Small intestine (tissue), 7 donors: Measurements from ENCODE around the gene SRSF4. TPM values are rescaled to one million over a fixed set of nuclear protein-coding genes. Genes with fewer than 3 reads are reported as not detected.

Source experiments
- DNase-seq, 2 donors: peaks; one replicate each; pipeline versions ENCODE4 v3.0.0 to v3.0.0-alpha.2; 2013
- FAIRE-seq: peaks from 2 replicates; lab custom pipeline; 2012; peaks lifted over from hg19 to GRCh38; lab: Jason Lieb, UNC
- H3K27ac ChIP-seq, 3 donors: one replicate each; pipeline ENCODE4 v1.5.1; 2013; ENCODE audit warnings: low read length in 2 of 3, mild to moderate bottlenecking in 2 of 3, control low read depth in 1 of 3, inconsistent platforms in 1 of 3, low read depth in 1 of 3, moderate library complexity in 1 of 3
- H3K27me3 ChIP-seq, 3 donors: one replicate each; pipeline ENCODE4 v1.6.1; 2013; ENCODE audit warnings: low read length in 3 of 3, inconsistent platforms in 1 of 3; ENCODE audit not compliant: control insufficient read depth in 3 of 3, insufficient read depth in 3 of 3
- H3K36me3 ChIP-seq, 3 donors: one replicate each; pipeline ENCODE4 v1.6.1; 2013; ENCODE audit warnings: low read length in 3 of 3, inconsistent platforms in 1 of 3, low read depth in 1 of 3, mild to moderate bottlenecking in 1 of 3, moderate library complexity in 1 of 3; ENCODE audit not compliant: control insufficient read depth in 3 of 3, insufficient read depth in 2 of 3
- H3K4me1 ChIP-seq, 3 donors: one replicate each; pipeline ENCODE4 v1.6.1; 2013; ENCODE audit warnings: low read length in 2 of 3, inconsistent platforms in 1 of 3, low read depth in 1 of 3, mild to moderate bottlenecking in 1 of 3, moderate library complexity in 1 of 3; ENCODE audit not compliant: control insufficient read depth in 3 of 3, insufficient read depth in 2 of 3
- H3K4me3 ChIP-seq, 3 donors: one replicate each; pipeline ENCODE4 v1.5.1; 2013; ENCODE audit warnings: low read length in 3 of 3, control low read depth in 1 of 3, inconsistent platforms in 1 of 3, low read depth in 1 of 3, mild to moderate bottlenecking in 1 of 3, moderate library complexity in 1 of 3
- H3K9me3 ChIP-seq, 2 donors: one replicate each; pipeline ENCODE4 v1.6.1; 2013; ENCODE audit warnings: low read depth in 1 of 2, low read length in 1 of 2; ENCODE audit not compliant: control insufficient read depth in 2 of 2, insufficient read depth in 1 of 2
- WGBS, 3 donors: extraction: QIAGEN DNeasy Blood & Tissue Kit; methylation state at CpG; one replicate each; pipeline ENCODE4 v1.1.7; 2013; 5-methylcytosine and 5-hydroxymethylcytosine counted together
- polyA plus RNA-seq, 4 donors: library from polyadenylated mRNA; stranded (reverse) in 3 of 4; unstranded in 1 of 4; fragments of 200-250 nt in 3 of 4; fragments of 120-200 nt in 1 of 4; gene quantifications; one replicate each; pipeline versions ENCODE4 v1.2.1 to v1.2.3, GENCODE V29; 2013
- donor health status: healthy with polysubstance abuse.
- donor health status: control.
- donor health status: control.
- donor health status: Bipolar disorder and iron deficiency.
- donor health status: healthy.

SRSF4 gene
- polyA plus RNA-seq, 4 donors = 65.1 to 149 (median 85.6) TPM

DNA sequence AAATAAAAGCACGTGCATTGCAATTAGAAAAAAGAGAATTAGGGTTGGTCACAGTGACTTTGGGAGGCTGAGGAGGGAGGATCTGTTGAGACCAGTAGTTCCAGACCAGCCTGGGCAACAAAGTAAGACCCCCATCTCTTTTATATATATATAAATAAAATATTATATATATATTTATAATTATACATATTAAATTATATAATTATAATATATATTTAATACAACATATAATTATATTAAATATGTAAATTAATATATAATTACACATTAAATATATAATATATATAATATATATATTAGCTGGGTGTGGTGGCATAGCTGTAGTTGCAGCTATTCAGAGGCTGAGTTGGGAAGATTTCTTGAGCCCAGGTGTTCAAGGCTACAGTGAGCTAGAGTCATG, 81.2 kb downstream of the SRSF4 start:
- Histone ChIP-seq H3K27me3 (no peaks in the 10 kb centered on the region), H3K4me3 (no peak overlapping the region), H3K4me1 (no peaks in the 10 kb centered on the region), H3K36me3 (peaks cover 0 to 22% (median 3%) of the 10 kb centered on the region in 3 donors), H3K27ac (no peak overlapping the region), H3K9me3 (no peaks in the 10 kb centered on the region)
- 89 to 94% (median 90%) methylated on average over 1 of the region's 1 CpG for WGBS, 3 donors
- FAIRE-seq (no peak), DNase-seq (no peak)

DNA sequence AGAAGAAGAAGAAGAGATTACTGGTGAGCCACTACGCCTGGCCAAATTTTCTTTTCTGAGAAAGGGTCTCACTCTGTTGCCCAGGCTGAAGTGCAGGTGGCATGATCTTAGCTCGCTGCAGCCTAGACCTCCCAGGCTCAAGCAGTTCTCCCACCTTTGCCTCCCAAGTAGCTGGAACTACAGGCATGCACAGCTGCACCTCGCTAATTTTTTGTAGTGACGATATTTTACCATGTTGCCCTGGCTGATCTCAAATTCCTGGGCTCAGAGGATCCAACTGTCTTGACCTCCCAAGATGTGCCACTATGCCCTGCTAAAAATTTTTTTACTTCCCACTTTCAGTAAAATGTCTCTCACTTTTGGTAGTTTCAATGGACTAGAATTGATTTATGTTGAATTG, 82.4 kb downstream of the SRSF4 start:
- Histone ChIP-seq H3K4me1 (no peaks in the 10 kb centered on the region), H3K27ac (no peak overlapping the region), H3K36me3 (peaks cover 0 to 26% (median 3%) of the 10 kb centered on the region in 3 donors), H3K9me3 (no peaks in the 10 kb centered on the region), H3K27me3 (no peaks in the 10 kb centered on the region), H3K4me3 (no peak overlapping the region)
- FAIRE-seq (no peak), DNase-seq (no peak)
- 83 to 93% (median 87%) methylated on average over 4 of the region's 4 CpGs for WGBS, 3 donors

Other genes with a start within 250 kb of the SRSF4 start
- 1 to 10 TPM in 2 of 4 donors, under 1 TPM in 1, not detected in 1; 0.81 to 4.9 (median 3.9) TPM for gene TMEM200B, start 58.0 kb downstream of the SRSF4 start, polyA plus RNA-seq
- 10 to 100 TPM in 3 of 4 donors, 1 to 10 TPM in 1; 9.7 to 21.3 (median 19.6) TPM for gene MECR, start 49.0 kb upstream of the SRSF4 start, polyA plus RNA-seq
- gene PTPRU, start 54.6 kb upstream of the SRSF4 start, polyA plus RNA-seq = 10 to 100 TPM in 1 of 4 donors, 1 to 10 TPM in 1, under 1 TPM in 1, not detected in 1; 0.27 to 44.5 (median 4.3) TPM